Measurements from ENCODE around the gene CD164L2. TPM values are rescaled to one million over a fixed set of nuclear protein-coding genes. Genes with fewer than 3 reads are reported as not detected.

CD164L2 gene
- total and polyA plus RNA-seq, 2 donors (not counting 1 experiment from before 2014, with no cell fraction given), result not detected

DNA sequence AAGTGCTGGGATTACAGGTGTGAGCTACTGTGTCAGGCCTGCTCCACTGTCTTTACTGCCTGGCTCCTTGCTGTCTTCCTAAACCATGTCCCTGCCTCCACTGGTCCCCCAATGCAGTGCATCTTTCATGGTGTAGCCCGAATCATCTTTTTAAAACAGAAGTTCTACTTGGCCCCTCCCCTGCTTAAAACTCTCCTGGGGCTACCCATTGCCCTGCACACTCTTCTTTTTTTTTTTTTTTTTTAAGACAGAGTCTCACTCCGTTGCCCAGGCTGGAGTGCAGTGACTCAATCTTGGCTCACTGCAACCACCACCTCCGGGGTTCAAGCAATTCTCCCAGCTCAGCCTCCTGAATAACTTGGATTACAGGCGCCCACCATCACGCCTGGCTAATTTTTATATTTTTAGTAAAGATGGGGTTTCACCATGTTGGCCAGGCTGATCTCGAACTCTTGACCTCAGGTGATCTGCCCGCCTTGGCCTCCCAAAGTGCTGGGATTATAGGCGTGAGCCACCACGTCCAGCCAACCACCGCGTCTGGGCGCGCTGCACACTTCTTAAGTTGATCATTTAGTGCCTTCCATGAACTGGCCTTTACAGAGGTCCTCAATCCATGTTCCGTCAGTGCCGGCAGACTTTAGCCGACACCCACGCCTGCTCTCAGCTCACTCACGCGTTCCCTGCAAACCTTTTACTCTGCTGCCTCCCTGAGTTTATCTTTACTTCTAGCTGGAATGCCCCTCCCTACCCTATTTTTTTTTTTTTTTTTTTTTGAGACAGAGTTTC lies 10.9 kb downstream of the CD164L2 start:
- CTCF ChIA-PET, result interaction anchor here (0.7 to 8.5 kb wide), 7 partner anchors 15 to 92 kb away, joined by 3 to 74 read pairs (median 5); no protein-coding TSS in a partner anchor
- Histone ChIP-seq H3K9ac (ENCODE audit: low read length) (no peak overlapping the region), H3K27me3 (replicated peaks in 1 of 4; ENCODE audit: control extremely low read depth in 1 of 4, control insufficient read depth in 3 of 4, insufficient read depth in 4 of 4, low read length in 3 of 4) (no peaks in the 10 kb centered on the region), H3K4me2 (replicated peaks; ENCODE audit: low read depth, low read length, poor library complexity, severe bottlenecking) (peak overlapping the region; percentile 25), H3K4me1 (ENCODE audit: control insufficient read depth in 2 of 2, insufficient read depth in 2 of 2, low read length in 2 of 2) (peaks cover 23 to 47% of the 10 kb centered on the region in 2 donors), H3K27ac (ENCODE audit: low read length in 2 of 2) (no peak overlapping the region), H2AFZ (ENCODE audit: insufficient read depth, low read depth, low read length, poor library complexity, severe bottlenecking) (peak overlapping the region; percentile 16), H4K20me1 (ENCODE audit: control insufficient read depth, insufficient read depth, low read length, poor library complexity, severe bottlenecking) (no peaks in the 10 kb centered on the region), H3K4me3 (ENCODE audit: control extremely low read depth in 1 of 5, extremely low read depth in 1 of 5, insufficient read depth in 1 of 5, low read depth in 2 of 5, low read length in 4 of 5) (no peak overlapping the region), H3K9me3 (ENCODE audit: control extremely low read depth in 1 of 3, control insufficient read depth in 2 of 3, insufficient read depth in 1 of 3, low read length in 2 of 3) (no peaks in the 10 kb centered on the region), H3K79me2 (ENCODE audit: control insufficient read depth, insufficient read depth, low read length) (no peaks in the 10 kb centered on the region), H3K36me3 (replicated peaks in 1 of 2; ENCODE audit: control extremely low read depth in 1 of 2, control insufficient read depth in 1 of 2, extremely low read depth in 1 of 2, insufficient read depth in 2 of 2, low read length in 1 of 2) (no peaks in the 10 kb centered on the region)
- Mint-ChIP-seq H3K4me3 (no peak overlapping the region), H3K9me3 (ENCODE audit: insufficient read depth) (no peaks in the 10 kb centered on the region), H3K27ac (peak overlapping the region; percentile 59), H3K27me3 (no peaks in the 10 kb centered on the region), H3K4me1 (peaks cover 43% of the 10 kb centered on the region)
- 91% methylated on average over 15 of the region's 19 CpGs for WGBS (ENCODE audit: insufficient coverage)
- POLR2A ChIA-PET, result interaction anchor here (0.6 kb wide), 1 partner anchor 253 kb away, joined by 3 read pairs; no protein-coding TSS in a partner anchor
- TF ChIP-seq EZH2 (IDR thresholded peaks at IDR 0.05; ENCODE audit: borderline replicate concordance, insufficient read depth, low read depth, low read length, poor library complexity, severe bottlenecking) (no peak), CTCF (IDR thresholded peaks at IDR 0.05) (no peak)
- ATAC-seq (ENCODE audit: low read depth), result peak; percentile 68
- DNase-seq, result no peak
- intact Hi-C loops (cut with micrococcal nuclease), result no loop called here
